ENCODE measurements around the gene XG.

The XG gene

GRCh38 chrX:2710041-2710840 lies 41.6 kb upstream of the XG start:
- peaks cover 69% of the 10 kb centered on the region for H3K4me1 ChIP-seq (ENCODE audit: control insufficient read depth, low read length)

DNA sequence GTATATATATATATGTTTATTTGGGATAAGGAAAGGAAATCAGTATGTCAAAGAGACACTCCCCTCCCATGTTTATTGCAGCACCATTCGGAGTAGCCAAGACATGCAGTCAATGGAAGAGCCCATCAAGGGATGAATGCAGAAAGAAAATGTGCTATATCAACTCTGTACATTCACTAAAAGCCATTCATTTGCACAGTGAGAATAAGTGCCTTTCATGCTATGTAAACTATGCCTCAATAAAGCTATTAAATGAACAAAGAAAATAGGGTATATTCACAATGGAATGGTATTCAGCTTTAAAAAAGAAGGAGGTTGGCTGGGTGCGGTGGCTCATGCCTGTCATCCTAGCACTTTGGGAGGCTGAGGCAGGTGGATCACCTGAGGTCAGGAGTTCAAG lies 40.4 kb upstream of the XG start:
- Histone ChIP-seq H3K4me2 (ENCODE audit: low read length) (no peak overlapping the region), H3K27ac (ENCODE audit: low read depth, low read length) (no peak overlapping the region), H4K20me1 (ENCODE audit: control insufficient read depth, insufficient read depth, low read depth, low read length) (peaks cover 10% of the 10 kb centered on the region), H3K4me1 (ENCODE audit: control insufficient read depth, low read length) (peaks cover 57% of the 10 kb centered on the region), H3K27me3 (ENCODE audit: control insufficient read depth, low read length) (no peaks in the 10 kb centered on the region), H3F3A (ENCODE audit: control insufficient read depth, insufficient read depth) (peaks cover 16% of the 10 kb centered on the region), H3K36me3 (ENCODE audit: control insufficient read depth, low read length) (peaks cover 30% of the 10 kb centered on the region), H3K4me3 (ENCODE audit: low read length) (no peak overlapping the region), H3K79me2 (ENCODE audit: control insufficient read depth, low read length) (peaks cover 62% of the 10 kb centered on the region), H3K9me3 (ENCODE audit: control insufficient read depth, insufficient read depth, low read length) (no peaks in the 10 kb centered on the region), H3K9me2 (replicated peaks; ENCODE audit: control insufficient read depth, low read length) (no peaks in the 10 kb centered on the region)
- no peak for TF ChIP-seq EZH2phosphoT487 (IDR thresholded peaks at IDR 0.05; ENCODE audit: borderline replicate concordance, low read length)
- no peak for TF ChIP-seq CTCF (IDR thresholded peaks at IDR 0.05; ENCODE audit: low read depth, low read length, poor library complexity, severe bottlenecking)

More at GRCh38 chrX:2710041-2710840, 41.6 kb upstream of the XG start:
- Histone ChIP-seq H3K36me3 (ENCODE audit: control insufficient read depth, low read length) (peaks cover 29% of the 10 kb centered on the region), H3K4me2 (ENCODE audit: low read length) (peak overlapping the region; percentile 87), H3K9me3 (ENCODE audit: control insufficient read depth, insufficient read depth, low read length) (no peaks in the 10 kb centered on the region), H3F3A (ENCODE audit: control insufficient read depth, insufficient read depth) (peaks cover 16% of the 10 kb centered on the region), H3K27me3 (ENCODE audit: control insufficient read depth, low read length) (no peaks in the 10 kb centered on the region), H3K9me2 (replicated peaks; ENCODE audit: control insufficient read depth, low read length) (no peaks in the 10 kb centered on the region), H3K4me3 (ENCODE audit: low read length) (no peak overlapping the region), H3K27ac (ENCODE audit: low read depth, low read length) (no peak overlapping the region), H3K79me2 (ENCODE audit: control insufficient read depth, low read length) (peaks cover 74% of the 10 kb centered on the region), H4K20me1 (ENCODE audit: control insufficient read depth, insufficient read depth, low read depth, low read length) (peaks cover 10% of the 10 kb centered on the region)
- TF ChIP-seq EZH2phosphoT487 (IDR thresholded peaks at IDR 0.05; ENCODE audit: borderline replicate concordance, low read length) (no peak), CTCF (IDR thresholded peaks at IDR 0.05; ENCODE audit: low read depth, low read length, poor library complexity, severe bottlenecking) (no peak)

- no peak overlapping the region for H3K4me2 ChIP-seq (ENCODE audit: low read length)
- no peak overlapping the region for H3K4me3 ChIP-seq (ENCODE audit: low read length)
- H3K4me1 ChIP-seq (ENCODE audit: control insufficient read depth, low read length), result peaks cover 47% of the 10 kb centered on the region
- peaks cover 10% of the 10 kb centered on the region for H4K20me1 ChIP-seq (ENCODE audit: control insufficient read depth, insufficient read depth, low read depth, low read length)
- H3K27ac ChIP-seq (ENCODE audit: low read depth, low read length), result no peak overlapping the region
- no peaks in the 10 kb centered on the region for H3K9me3 ChIP-seq (ENCODE audit: control insufficient read depth, insufficient read depth, low read length)
- no peaks in the 10 kb centered on the region for H3K9me2 ChIP-seq (replicated peaks; ENCODE audit: control insufficient read depth, low read length)
- H3K27me3 ChIP-seq (ENCODE audit: control insufficient read depth, low read length), result no peaks in the 10 kb centered on the region
- TF ChIP-seq EZH2phosphoT487 (IDR thresholded peaks at IDR 0.05; ENCODE audit: borderline replicate concordance, low read length) (no peak), CTCF (IDR thresholded peaks at IDR 0.05; ENCODE audit: low read depth, low read length, poor library complexity, severe bottlenecking) (no peak)
- peaks cover 61% of the 10 kb centered on the region for H3K79me2 ChIP-seq (ENCODE audit: control insufficient read depth, low read length)
- H3F3A ChIP-seq (ENCODE audit: control insufficient read depth, insufficient read depth), result peaks cover 8% of the 10 kb centered on the region
- H3K36me3 ChIP-seq (ENCODE audit: control insufficient read depth, low read length), result peaks cover 38% of the 10 kb centered on the region
Observed at GRCh38 chrX:2712428-2712827, 39.4 kb upstream of the XG start.

Data from DOHH2 (cell line).